ENCODE measurements around the gene RSF1.

DNA sequence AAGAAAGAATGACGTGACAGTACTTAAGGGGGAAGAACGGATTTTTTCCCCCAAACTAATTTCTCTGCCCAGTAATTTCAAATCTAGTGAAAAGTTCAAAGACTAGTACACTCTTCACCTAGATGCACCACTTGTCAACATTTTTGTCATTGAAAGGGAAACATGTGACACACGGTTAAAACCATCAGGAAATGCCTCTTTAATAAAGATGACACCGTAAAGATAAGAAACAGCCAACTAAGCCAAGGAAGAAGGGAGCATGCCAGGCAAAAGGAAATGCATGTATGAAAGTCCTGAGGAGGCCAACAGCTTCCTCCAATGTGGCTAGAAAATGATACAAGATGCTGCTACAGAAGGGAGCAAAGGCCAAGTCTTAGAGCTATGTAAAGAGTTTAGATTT lies 49.4 kb downstream of the RSF1 start:
- TF ChIP-seq, protein P1, sequence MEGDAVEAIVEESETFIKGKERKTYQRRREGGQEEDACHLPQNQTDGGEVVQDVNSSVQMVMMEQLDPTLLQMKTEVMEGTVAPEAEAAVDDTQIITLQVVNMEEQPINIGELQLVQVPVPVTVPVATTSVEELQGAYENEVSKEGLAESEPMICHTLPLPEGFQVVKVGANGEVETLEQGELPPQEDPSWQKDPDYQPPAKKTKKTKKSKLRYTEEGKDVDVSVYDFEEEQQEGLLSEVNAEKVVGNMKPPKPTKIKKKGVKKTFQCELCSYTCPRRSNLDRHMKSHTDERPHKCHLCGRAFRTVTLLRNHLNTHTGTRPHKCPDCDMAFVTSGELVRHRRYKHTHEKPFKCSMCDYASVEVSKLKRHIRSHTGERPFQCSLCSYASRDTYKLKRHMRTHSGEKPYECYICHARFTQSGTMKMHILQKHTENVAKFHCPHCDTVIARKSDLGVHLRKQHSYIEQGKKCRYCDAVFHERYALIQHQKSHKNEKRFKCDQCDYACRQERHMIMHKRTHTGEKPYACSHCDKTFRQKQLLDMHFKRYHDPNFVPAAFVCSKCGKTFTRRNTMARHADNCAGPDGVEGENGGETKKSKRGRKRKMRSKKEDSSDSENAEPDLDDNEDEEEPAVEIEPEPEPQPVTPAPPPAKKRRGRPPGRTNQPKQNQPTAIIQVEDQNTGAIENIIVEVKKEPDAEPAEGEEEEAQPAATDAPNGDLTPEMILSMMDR (tag by site-specific recombination; IDR thresholded peaks at IDR 0.05) = no peak
- TF ChIP-seq ZFP37 (tag by site-specific recombination; IDR thresholded peaks at IDR 0.05) (no peak), ZNF530 (tag by site-specific recombination; IDR thresholded peaks at IDR 0.05; ENCODE audit: low read depth) (no peak), ZNF140 (tag by site-specific recombination; IDR thresholded peaks at IDR 0.05) (no peak), REPIN1 (tag by site-specific recombination; IDR thresholded peaks at IDR 0.05; ENCODE audit: low read depth) (no peak), ZNF423 (tag by site-specific recombination; IDR thresholded peaks at IDR 0.05) (no peak)
- TF ChIP-seq, protein P2, sequence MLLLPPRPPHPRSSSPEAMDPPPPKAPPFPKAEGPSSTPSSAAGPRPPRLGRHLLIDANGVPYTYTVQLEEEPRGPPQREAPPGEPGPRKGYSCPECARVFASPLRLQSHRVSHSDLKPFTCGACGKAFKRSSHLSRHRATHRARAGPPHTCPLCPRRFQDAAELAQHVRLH (tag by site-specific recombination; IDR thresholded peaks at IDR 0.05) = no peak

Measured in HEK293 (cell line).